ENCODE data around the gene LENEP.

Gene LENEP

DNA sequence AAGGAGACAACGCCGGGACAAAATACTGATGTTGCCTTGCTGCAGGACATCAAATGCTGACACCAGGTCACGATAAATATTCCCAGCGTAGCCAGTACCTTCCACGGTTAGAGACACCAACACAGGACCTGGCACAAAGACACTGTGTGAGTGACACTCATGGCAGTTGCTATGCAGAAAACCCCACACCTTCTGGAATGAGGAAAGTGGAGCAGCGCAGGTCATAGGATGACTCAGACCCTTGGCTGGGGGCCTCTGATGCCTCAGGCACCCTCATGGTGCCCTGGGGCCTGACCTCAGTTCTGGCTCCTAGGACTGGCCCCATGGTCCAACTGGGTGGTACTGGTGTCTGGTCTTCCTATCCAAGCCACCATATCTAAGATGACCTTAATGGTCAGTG is 33.2 kb downstream of the LENEP start:
- TF ChIP-seq, protein P1, sequence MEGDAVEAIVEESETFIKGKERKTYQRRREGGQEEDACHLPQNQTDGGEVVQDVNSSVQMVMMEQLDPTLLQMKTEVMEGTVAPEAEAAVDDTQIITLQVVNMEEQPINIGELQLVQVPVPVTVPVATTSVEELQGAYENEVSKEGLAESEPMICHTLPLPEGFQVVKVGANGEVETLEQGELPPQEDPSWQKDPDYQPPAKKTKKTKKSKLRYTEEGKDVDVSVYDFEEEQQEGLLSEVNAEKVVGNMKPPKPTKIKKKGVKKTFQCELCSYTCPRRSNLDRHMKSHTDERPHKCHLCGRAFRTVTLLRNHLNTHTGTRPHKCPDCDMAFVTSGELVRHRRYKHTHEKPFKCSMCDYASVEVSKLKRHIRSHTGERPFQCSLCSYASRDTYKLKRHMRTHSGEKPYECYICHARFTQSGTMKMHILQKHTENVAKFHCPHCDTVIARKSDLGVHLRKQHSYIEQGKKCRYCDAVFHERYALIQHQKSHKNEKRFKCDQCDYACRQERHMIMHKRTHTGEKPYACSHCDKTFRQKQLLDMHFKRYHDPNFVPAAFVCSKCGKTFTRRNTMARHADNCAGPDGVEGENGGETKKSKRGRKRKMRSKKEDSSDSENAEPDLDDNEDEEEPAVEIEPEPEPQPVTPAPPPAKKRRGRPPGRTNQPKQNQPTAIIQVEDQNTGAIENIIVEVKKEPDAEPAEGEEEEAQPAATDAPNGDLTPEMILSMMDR (IDR thresholded peaks at IDR 0.05; ENCODE audit: borderline replicate concordance, control extremely low read depth, extremely low read depth, insufficient read depth, missing control alignments), result no peak
- in situ Hi-C loops (cut with MboI; ENCODE audit: low sequenced_read_pairs, unreplicated experiment), result no loop called here
- no peak for DNase-seq (ENCODE audit: low spot score)

DNA sequence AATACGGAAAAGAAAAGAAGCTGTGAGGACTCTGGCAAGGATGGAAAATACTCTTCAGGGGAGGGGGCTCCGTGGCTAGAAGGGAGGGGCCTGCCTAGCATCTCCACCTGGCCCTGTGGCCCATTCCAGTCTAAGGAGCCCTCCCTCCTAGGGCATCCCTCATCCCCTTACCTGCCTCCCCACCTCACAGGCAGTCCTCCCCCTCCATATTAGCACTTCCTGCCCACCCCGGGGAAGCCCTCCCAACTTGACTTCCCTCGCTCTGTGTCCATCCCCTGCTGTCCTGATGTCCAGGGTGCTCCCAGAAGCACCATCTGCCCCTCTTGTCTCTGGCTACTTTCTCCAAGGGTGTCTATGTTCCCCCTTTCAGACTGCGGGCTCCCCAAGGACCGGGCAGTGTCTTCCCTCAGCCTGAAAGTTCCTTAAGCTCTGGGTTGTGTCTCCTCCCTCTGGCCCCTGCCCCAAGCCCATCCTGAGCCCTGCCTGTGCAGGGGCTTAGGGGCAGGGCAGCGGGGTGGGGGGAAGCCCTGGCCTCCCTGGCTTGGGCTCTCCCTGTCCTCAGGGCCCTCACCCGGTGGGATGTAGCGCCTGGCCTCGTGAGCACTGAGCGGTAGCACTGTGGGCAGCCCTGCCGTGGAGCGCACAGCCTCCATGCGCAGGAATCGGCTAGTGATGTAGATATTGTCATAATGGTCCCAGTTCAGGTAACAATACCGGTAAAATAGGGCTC is 36.3 kb downstream of the LENEP start:
- TF ChIP-seq, protein P1 (IDR thresholded peaks at IDR 0.05; ENCODE audit: borderline replicate concordance, control extremely low read depth, extremely low read depth, insufficient read depth, missing control alignments), result no peak
- DNase-seq (ENCODE audit: low spot score), result no peak
- in situ Hi-C loops (cut with MboI; ENCODE audit: low sequenced_read_pairs, unreplicated experiment), result no loop called here

DNA sequence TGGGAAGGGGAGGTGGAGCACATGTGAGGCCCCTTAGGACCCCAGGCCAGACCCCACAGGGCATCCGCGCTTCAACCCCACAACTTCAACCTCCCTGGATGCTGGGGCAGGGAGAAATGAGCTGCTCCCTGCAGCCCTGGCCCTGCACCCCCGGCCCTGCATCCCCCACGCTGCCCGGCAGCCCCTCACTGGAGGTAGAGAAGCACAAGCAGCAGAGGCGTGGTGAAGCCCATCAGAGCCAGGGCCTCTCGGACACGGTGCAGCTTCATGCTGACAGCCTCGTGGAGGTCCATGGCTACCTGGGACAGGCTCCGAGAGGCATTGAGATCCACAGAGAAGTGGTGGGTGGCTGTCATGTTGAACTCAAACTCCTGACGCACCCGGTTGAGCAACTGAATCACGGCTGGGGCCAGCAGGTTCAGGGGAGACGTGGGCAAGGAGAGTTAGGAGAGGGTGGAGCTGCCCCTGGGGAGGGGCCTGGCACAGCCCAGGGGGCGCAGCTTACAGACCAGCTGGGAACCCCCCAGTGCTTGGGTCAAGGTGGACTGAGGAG is 36.9 kb downstream of the LENEP start:
- in situ Hi-C loops (cut with MboI; ENCODE audit: low sequenced_read_pairs, unreplicated experiment), result no loop called here
- TF ChIP-seq, protein P1 (IDR thresholded peaks at IDR 0.05; ENCODE audit: borderline replicate concordance, control extremely low read depth, extremely low read depth, insufficient read depth, missing control alignments), result no peak
- DNase-seq (ENCODE audit: low spot score), result no peak

- TF ChIP-seq, protein P1 (IDR thresholded peaks at IDR 0.05; ENCODE audit: borderline replicate concordance, control extremely low read depth, extremely low read depth, insufficient read depth, missing control alignments), result no peak
- in situ Hi-C loops (cut with MboI; ENCODE audit: low sequenced_read_pairs, unreplicated experiment), result no loop called here
- DNase-seq (ENCODE audit: low spot score), result no peak
Measured at GRCh38 chr1:155030899-155031298, 37.5 kb downstream of the LENEP start.

- DNase-seq (ENCODE audit: low spot score), result no peak
- TF ChIP-seq, protein P1 (IDR thresholded peaks at IDR 0.05; ENCODE audit: borderline replicate concordance, control extremely low read depth, extremely low read depth, insufficient read depth, missing control alignments), result no peak
- in situ Hi-C loops (cut with MboI; ENCODE audit: low sequenced_read_pairs, unreplicated experiment), result no loop called here
Measured at GRCh38 chr1:155032886-155033285, 39.5 kb downstream of the LENEP start.

GRCh38 chr1:155033524-155033923 is 40.1 kb downstream of the LENEP start, which contains the start of the genes DCST1 and DCST2:
TSS of gene DCST1 (plus strand) at chr1:155033824. CDS start at chr1:155034037, 213 bp downstream.
TSS of gene DCST2 (minus strand) at chr1:155033781. CDS start at chr1:155033701, 80 bp downstream.
- DNase-seq (ENCODE audit: low spot score), result no peak
- in situ Hi-C loops (cut with MboI; ENCODE audit: low sequenced_read_pairs, unreplicated experiment), result no loop called here
- TF ChIP-seq, protein P1 (IDR thresholded peaks at IDR 0.05; ENCODE audit: borderline replicate concordance, control extremely low read depth, extremely low read depth, insufficient read depth, missing control alignments), result no peak

Measured in GM13976 (cell line).